ENCODE data around the gene HAAO.

HAAO gene

GRCh38 chr2:42826231-42826630, 33.8 kb upstream of the HAAO start:
- TF ChIP-seq, protein P1, sequence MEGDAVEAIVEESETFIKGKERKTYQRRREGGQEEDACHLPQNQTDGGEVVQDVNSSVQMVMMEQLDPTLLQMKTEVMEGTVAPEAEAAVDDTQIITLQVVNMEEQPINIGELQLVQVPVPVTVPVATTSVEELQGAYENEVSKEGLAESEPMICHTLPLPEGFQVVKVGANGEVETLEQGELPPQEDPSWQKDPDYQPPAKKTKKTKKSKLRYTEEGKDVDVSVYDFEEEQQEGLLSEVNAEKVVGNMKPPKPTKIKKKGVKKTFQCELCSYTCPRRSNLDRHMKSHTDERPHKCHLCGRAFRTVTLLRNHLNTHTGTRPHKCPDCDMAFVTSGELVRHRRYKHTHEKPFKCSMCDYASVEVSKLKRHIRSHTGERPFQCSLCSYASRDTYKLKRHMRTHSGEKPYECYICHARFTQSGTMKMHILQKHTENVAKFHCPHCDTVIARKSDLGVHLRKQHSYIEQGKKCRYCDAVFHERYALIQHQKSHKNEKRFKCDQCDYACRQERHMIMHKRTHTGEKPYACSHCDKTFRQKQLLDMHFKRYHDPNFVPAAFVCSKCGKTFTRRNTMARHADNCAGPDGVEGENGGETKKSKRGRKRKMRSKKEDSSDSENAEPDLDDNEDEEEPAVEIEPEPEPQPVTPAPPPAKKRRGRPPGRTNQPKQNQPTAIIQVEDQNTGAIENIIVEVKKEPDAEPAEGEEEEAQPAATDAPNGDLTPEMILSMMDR (IDR thresholded peaks at IDR 0.05; ENCODE audit: insufficient read depth, low read length): no peak
- no peak for TF ChIP-seq REST (IDR thresholded peaks at IDR 0.05; ENCODE audit: insufficient replicate concordance, low read depth)
- no peak for TF ChIP-seq SPI1 (IDR thresholded peaks at IDR 0.05; ENCODE audit: borderline replicate concordance, low read depth)
- no peak for TF ChIP-seq GABPA (IDR thresholded peaks at IDR 0.05; ENCODE audit: low read depth)
- TF ChIP-seq POLR2AphosphoS5 (IDR thresholded peaks at IDR 0.05; ENCODE audit: low read depth): no peak
- DNase-seq (ENCODE audit: low read depth in 1 of 2, low spot score in 1 of 2): no peak
- Histone ChIP-seq H3K4me3 (replicated peaks; ENCODE audit: insufficient read depth, low read length) (no peak overlapping the region), H3K27me3 (ENCODE audit: insufficient read depth, poor library complexity, severe bottlenecking) (no peaks in the 10 kb centered on the region), H3K27ac (replicated peaks) (no peak overlapping the region)

- TF ChIP-seq, protein P1 (IDR thresholded peaks at IDR 0.05; ENCODE audit: insufficient read depth, low read length): no peak
- TF ChIP-seq GABPA (IDR thresholded peaks at IDR 0.05; ENCODE audit: low read depth) (no peak), SPI1 (IDR thresholded peaks at IDR 0.05; ENCODE audit: borderline replicate concordance, low read depth) (no peak), REST (IDR thresholded peaks at IDR 0.05; ENCODE audit: insufficient replicate concordance, low read depth) (no peak), POLR2AphosphoS5 (IDR thresholded peaks at IDR 0.05; ENCODE audit: low read depth) (no peak)
- Histone ChIP-seq H3K4me3 (replicated peaks; ENCODE audit: insufficient read depth, low read length) (no peak overlapping the region), H3K27me3 (ENCODE audit: insufficient read depth, poor library complexity, severe bottlenecking) (no peaks in the 10 kb centered on the region), H3K27ac (replicated peaks) (no peak overlapping the region)
- DNase-seq (ENCODE audit: low read depth in 1 of 2, low spot score in 1 of 2): no peak
These were observed 32.0 kb upstream of the HAAO start for GRCh38 chr2:42824454-42824807.

DNA sequence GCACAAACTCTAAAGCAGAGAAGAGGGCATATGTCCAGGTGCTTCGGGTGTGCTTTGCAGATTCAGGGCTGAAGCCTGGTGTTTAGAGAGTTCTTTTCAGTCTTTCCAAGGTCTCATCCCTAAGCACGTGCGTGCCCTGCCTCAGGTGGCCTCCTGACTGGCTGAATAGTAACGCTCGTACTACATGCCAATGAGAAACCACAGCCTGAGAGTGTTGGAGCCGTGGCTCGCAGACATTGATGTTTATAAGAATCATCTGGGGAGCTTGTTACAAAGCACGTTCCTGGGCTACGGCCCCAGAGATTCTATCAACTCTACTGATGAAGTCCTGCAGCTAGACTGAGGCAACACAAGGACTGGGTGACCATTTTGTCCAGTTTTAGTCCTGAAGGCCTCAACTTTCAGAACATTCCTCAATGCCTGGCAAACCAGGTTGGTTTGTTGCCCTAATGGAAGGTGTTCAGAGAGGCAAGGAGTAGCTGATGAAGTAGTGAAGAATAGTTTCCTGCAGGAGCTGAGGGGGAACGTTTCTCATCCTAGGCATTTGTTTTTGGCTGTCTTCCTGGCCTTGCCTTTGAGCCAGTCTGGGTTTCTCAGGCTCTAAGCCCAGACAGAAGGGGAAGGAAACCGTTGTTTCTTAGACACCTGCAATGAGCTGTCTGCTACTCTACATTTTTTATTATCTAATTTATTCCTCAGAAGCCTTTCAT, 31.5 kb upstream of the HAAO start:
- H3K27ac ChIP-seq (replicated peaks): no peak overlapping the region
- no peak for TF ChIP-seq SPI1 (IDR thresholded peaks at IDR 0.05; ENCODE audit: borderline replicate concordance, low read depth)
- TF ChIP-seq GABPA (IDR thresholded peaks at IDR 0.05; ENCODE audit: low read depth): no peak
- TF ChIP-seq, protein P1 (IDR thresholded peaks at IDR 0.05; ENCODE audit: insufficient read depth, low read length): no peak
- no peak for TF ChIP-seq REST (IDR thresholded peaks at IDR 0.05; ENCODE audit: insufficient replicate concordance, low read depth)
- no peak for TF ChIP-seq POLR2AphosphoS5 (IDR thresholded peaks at IDR 0.05; ENCODE audit: low read depth)
- no peak overlapping the region for H3K4me3 ChIP-seq (replicated peaks; ENCODE audit: insufficient read depth, low read length)
- DNase-seq (ENCODE audit: low read depth in 1 of 2, low spot score in 1 of 2): no peak
- H3K27me3 ChIP-seq (ENCODE audit: insufficient read depth, poor library complexity, severe bottlenecking): no peaks in the 10 kb centered on the region

Data from HL-60 (cell line).